Activated T-helper 2 cell treated with anti-CD3 and anti-CD28 coated beads, Interferon-gamma antibody, Interleukin-2, Interleukin-4, amounts not matched to agents 10 μg/mL and 5 μg/mL and 100 μg/mL, durations not matched to agents 14 hours and 24 hours and 36 hours (primary cell): ENCODE data around the gene LRRC10B. TPM values are rescaled to one million over a fixed set of nuclear protein-coding genes. Genes with fewer than 3 reads are reported as not detected.
A peak's percentile ranks its signal among the peaks of the same experiment; 100 is the strongest.

Source experiments
- DNase-seq: peaks from one replicate; pipeline ENCODE4 v3.0.0; 2021; ENCODE audit warnings: low spot score
- H3K27ac Mint-ChIP-seq: one replicate; pipeline ENCODE4 v1.8.0; 2021; ENCODE audit warnings: mixed read lengths
- H3K27me3 Mint-ChIP-seq: one replicate; pipeline ENCODE4 v1.8.0; 2021; ENCODE audit warnings: low read depth, mixed read lengths
- H3K36me3 Mint-ChIP-seq: one replicate; pipeline ENCODE4 v1.8.0; 2021; ENCODE audit warnings: low read depth, mixed read lengths
- H3K4me1 Mint-ChIP-seq: one replicate; pipeline ENCODE4 v1.8.0; 2021; ENCODE audit warnings: low read depth, mixed read lengths
- H3K4me3 Mint-ChIP-seq: one replicate; pipeline ENCODE4 v1.8.0; 2021; ENCODE audit warnings: low read depth, mild to moderate bottlenecking, moderate library complexity, mixed read lengths
- H3K9me3 Mint-ChIP-seq: one replicate; pipeline ENCODE4 v1.8.0; 2021; ENCODE audit warnings: mixed read lengths
- intact Hi-C: fragments of 100-400 bp; cut with micrococcal nuclease; formaldehyde crosslinking; loops from one replicate; pipeline ENCODE4 v1.15.1; 2023
- total RNA-seq: library from RNA; stranded (reverse); gene quantifications from 2 replicates; pipeline ENCODE4 v1.2.3, GENCODE V29; 2022

The LRRC10B gene
- total RNA-seq, 1 donor from 2014 or later: 0.11 TPM

DNA sequence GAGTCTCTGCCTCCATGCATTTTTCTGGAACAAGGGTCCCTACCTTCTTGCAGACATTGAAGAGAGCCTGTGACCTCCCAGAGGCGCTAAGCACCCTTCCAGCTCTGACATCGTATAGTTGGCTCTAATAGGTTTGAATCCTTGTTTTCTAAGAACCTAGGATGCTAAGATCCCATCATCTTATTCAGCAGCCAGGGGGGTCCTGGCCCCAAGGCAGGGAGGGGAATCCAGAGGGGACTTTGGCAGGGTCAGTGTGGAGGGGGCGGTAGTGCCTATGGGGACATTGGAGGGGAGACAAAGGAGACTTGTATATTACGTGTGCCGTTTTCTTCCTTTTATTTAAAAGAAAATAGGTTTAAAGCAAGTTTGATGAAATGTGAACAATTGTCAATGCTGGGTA lies 3.4 kb upstream of the LRRC10B start:
- Mint-ChIP-seq H3K36me3 (no peaks in the 10 kb centered on the region), H3K27ac (no peak overlapping the region), H3K4me3 (no peak overlapping the region), H3K4me1 (peaks cover 11% of the 10 kb centered on the region), H3K27me3 (peaks cover 33% of the 10 kb centered on the region), H3K9me3 (no peaks in the 10 kb centered on the region)
- intact Hi-C loops: loop anchor here (10.0 kb wide), 1 partner anchor 1420 kb away; the partner anchor contains the start of gene CHRM1
- DNase-seq: no peak

DNA sequence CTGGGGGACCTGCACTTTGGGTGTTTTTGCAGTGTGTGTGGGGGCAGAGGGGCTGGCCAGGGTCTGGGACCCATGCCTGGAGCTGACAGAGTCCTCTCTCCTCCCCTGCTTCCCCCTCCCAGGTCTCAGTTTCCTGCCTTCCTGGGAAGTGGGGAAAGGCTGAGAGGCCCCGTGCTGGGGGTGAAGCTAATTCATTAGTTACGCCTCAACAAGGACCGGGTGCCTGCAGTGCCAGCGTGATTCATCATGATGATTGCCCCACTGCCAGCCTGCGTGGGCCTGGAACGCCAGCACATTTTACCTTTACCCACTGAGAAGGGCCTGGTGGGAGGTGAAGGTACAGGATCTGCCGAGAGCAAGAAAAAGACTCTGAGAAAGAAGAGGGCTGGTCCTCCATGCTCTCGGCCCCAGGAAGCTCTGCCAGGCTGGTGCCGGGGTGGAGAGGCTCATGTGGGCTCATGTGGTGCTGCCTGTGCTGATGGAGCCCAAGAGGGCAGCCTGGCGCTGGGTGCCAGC lies 2.9 kb upstream of the LRRC10B start:
- H3K4me3 Mint-ChIP-seq: no peak overlapping the region
- no peak overlapping the region for H3K27ac Mint-ChIP-seq
- H3K4me1 Mint-ChIP-seq: peaks cover 11% of the 10 kb centered on the region
- DNase-seq: no peak
- no peaks in the 10 kb centered on the region for H3K9me3 Mint-ChIP-seq
- no peaks in the 10 kb centered on the region for H3K36me3 Mint-ChIP-seq
- peaks cover 37% of the 10 kb centered on the region for H3K27me3 Mint-ChIP-seq
- intact Hi-C loops: loop anchor here (10.0 kb wide), 1 partner anchor 1419 kb away; the partner anchor contains the start of gene CHRM1

DNA sequence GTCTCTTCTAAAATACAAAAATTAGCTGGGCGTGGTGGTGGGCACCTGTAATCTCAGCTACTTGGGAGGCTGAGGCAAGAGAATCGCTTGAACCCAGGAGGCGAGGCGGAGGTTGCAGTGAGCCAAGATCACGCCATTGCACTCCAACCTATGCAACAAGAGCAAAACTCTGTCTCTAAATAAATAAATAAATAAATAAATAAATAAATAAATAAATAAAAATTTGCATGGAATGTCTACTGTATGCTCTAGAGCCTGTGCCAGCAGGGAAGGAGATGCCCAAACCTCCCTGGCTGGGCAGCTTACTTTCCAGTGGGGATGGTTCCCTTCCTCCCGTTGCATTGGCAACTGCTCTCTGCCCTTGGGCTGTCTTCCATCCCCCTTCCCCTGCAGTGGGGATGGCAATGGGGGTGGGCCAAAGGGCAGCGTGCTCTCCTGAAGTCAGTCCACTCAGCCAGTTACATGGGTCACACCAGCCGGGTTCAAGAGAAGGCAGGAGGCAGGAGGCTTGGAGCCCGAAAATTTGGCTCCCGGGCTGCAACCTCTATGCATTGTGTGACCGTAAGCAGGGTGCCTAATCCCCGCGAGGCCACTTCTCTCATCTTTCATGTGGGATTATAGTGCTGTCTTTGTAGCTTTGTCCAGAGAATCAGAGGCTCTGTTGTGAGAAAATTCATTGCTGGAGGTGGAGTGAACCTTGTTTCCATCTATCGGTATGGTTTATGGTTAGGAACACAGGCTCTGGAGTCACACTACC lies 1.4 kb upstream of the LRRC10B start:
- no peak overlapping the region for H3K4me3 Mint-ChIP-seq
- peaks cover 11% of the 10 kb centered on the region for H3K4me1 Mint-ChIP-seq
- H3K9me3 Mint-ChIP-seq: no peaks in the 10 kb centered on the region
- H3K27ac Mint-ChIP-seq: no peak overlapping the region
- no peak for DNase-seq
- intact Hi-C loops: loop anchor here (10.0 kb wide), 1 partner anchor 1418 kb away; the partner anchor contains the start of gene CHRM1
- peaks cover 43% of the 10 kb centered on the region for H3K27me3 Mint-ChIP-seq
- H3K36me3 Mint-ChIP-seq: no peaks in the 10 kb centered on the region

DNA sequence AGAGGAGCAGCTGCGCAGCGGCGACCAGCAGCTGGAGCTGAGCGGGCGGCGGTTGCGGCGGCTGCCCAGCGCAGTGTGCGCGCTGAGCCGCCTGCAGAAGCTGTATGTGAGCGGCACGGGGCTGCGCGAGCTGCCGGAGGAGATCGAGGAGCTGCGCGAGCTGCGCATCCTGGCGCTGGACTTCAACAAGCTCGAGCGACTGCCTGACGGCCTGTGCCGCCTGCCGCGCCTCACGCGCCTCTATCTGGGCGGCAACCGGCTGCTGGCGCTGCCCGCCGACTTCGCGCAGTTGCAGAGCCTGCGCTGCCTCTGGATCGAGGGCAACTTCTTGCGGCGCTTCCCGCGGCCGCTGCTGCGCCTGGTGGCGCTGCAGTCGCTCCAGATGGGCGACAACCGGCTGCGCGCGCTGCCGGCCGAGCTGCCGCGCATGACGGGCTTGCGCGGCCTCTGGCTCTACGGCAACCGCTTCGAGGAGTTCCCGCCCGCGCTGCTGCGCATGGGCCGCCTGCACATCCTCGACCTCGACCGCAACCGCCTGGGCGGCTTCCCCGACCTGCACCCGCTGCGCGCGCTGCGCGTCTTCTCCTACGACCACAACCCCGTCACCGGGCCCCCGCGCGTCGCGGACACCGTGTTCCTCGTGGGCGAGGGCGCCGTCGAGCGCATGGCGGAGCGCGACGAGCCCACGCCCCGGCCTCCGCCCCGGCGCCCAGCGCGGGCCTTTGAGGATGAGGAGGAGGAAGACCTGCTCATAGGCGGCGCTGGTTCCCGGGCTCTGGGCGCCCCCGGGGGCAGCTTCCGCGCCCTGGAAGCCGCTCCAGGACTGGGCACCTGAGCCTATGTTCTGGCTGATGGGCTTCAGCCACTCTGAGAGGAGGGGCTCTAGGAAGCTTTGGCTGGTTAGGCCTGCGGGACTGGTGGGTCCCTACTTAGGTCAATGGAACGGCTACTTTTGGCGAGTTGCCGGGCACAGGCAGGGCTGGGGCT lies 787 bp downstream of the LRRC10B start:
- H3K9me3 Mint-ChIP-seq: no peaks in the 10 kb centered on the region
- peaks cover 46% of the 10 kb centered on the region for H3K27me3 Mint-ChIP-seq
- no peaks in the 10 kb centered on the region for H3K36me3 Mint-ChIP-seq
- intact Hi-C loops: loop anchor here (10.0 kb wide), 2 partner anchors 175 to 1415 kb away; partner anchors contain the start of genes CHRM1, DDB1 and TKFC
- peak; percentile 76 for DNase-seq
- H3K4me1 Mint-ChIP-seq: peaks cover 6% of the 10 kb centered on the region
- H3K4me3 Mint-ChIP-seq: peak overlapping the region; percentile 18
- no peak overlapping the region for H3K27ac Mint-ChIP-seq

DNA sequence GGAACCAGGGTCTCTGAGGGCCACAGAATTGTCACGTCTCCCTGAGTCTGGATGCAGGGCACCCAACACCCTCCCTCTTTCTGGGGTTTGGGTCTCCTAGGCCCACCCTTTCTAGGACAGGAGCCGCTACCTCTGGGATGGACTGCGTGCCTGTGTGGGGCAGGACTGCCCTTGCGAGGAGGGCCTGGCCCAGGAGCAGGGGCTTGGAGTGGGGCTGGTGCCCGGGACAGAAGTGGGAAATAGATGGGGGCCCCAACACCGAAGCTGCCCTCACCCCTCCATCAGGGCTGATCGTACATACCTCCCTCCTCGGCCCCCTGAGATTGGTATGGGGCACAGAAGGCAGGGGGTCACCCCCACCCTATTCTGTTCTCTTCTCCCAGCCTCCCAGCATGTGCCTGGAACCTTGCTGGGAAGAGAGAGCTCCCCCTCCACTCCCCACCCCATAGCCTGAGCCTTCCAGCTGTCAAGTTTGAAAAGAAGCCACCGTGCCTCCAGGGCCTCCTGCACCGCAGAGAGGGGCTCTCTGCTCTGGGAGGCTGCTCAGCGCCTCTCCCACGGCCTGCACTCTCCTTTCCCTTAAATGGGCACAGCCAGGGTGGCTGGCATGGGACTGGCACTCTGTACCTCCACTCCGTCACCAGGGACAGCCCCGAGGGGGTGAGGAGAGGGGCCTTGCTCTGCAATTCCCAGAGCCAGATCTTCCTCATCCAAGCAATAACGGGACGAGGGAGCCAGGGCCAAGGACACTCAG lies 1.8 kb downstream of the LRRC10B start:
- H3K27ac Mint-ChIP-seq: no peak overlapping the region
- no peaks in the 10 kb centered on the region for H3K36me3 Mint-ChIP-seq
- DNase-seq: no peak
- peak overlapping the region; percentile 21 for H3K4me3 Mint-ChIP-seq
- no peaks in the 10 kb centered on the region for H3K9me3 Mint-ChIP-seq
- intact Hi-C loops: loop anchor here (10.0 kb wide), 1 partner anchor 176 kb away; the partner anchor contains the start of genes DDB1 and TKFC
- peaks cover 6% of the 10 kb centered on the region for H3K4me1 Mint-ChIP-seq
- H3K27me3 Mint-ChIP-seq: peaks cover 38% of the 10 kb centered on the region

DNA sequence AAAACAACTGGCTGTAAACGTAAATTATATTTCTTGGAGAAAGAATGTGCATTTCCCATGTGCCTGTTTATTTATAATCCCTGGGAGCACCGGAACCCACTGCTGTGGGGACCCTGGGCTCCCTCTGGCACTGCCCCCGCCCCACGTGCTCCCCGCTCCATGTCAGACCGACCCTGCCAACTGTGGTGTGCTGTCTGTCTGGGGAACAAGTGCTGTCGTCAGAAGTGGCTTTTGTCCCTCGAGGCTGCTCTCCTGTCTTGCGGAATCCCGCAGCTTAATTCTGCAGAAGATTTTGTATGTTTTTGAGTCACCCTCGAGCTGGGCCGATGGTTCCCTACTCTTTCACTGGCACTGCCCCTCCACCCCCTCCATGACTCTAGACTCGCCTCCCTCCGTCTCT lies 2.4 kb downstream of the LRRC10B start:
- H3K9me3 Mint-ChIP-seq: no peaks in the 10 kb centered on the region
- DNase-seq: no peak
- H3K36me3 Mint-ChIP-seq: no peaks in the 10 kb centered on the region
- no peak overlapping the region for H3K4me3 Mint-ChIP-seq
- intact Hi-C loops: loop anchor here (10.0 kb wide), 1 partner anchor 176 kb away; the partner anchor contains the start of genes DDB1 and TKFC
- no peak overlapping the region for H3K27ac Mint-ChIP-seq
- H3K27me3 Mint-ChIP-seq: peaks cover 34% of the 10 kb centered on the region
- H3K4me1 Mint-ChIP-seq: peaks cover 6% of the 10 kb centered on the region

DNA sequence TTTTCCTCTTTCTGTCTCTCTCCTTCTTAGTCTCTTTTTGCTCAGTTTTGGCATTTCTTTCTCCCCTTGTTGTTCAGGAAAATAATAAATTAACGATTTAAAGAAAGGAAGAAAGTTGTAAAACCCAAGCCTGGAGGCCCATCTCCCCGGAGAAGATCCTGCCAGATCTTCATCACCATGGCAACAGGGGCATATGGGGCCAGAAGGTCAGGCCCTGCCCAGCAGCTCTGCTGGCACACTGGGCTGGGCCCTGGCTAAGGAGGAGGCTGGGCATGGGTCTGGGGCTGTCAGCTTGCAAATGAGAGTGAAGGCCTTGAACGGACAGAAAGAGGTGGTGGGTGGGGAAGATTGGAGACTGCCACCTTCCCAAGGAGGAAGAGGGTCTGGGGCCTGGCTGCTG lies 2.8 kb downstream of the LRRC10B start:
- H3K27me3 Mint-ChIP-seq: peaks cover 30% of the 10 kb centered on the region
- no peak overlapping the region for H3K4me3 Mint-ChIP-seq
- DNase-seq: no peak
- H3K4me1 Mint-ChIP-seq: peaks cover 6% of the 10 kb centered on the region
- no peaks in the 10 kb centered on the region for H3K9me3 Mint-ChIP-seq
- H3K27ac Mint-ChIP-seq: no peak overlapping the region
- no peaks in the 10 kb centered on the region for H3K36me3 Mint-ChIP-seq
- intact Hi-C loops: loop anchor here (10.0 kb wide), 1 partner anchor 177 kb away; the partner anchor contains the start of genes DDB1 and TKFC

DNA sequence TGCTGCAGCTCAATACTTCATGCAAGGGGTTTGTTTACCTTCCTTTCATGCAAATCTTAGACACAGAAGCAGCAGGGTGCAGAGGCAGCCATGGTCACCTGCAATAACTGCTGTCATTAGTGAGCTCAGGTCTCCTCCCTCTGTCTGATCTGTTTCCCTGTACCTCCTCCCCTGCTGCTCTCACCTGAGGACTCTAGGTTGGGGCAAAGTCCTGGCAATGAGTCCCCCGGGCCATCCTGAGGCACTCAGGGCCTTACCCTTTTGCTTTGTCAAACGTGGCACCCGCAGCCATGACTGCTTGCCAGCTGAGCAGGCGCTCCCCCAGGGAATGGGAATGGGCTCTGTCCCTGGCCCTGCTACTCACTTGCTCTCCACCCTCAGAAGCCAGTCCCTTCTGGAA lies 3.9 kb downstream of the LRRC10B start:
- Mint-ChIP-seq H3K27ac (no peak overlapping the region), H3K4me1 (peaks cover 10% of the 10 kb centered on the region), H3K27me3 (peaks cover 24% of the 10 kb centered on the region), H3K4me3 (no peak overlapping the region), H3K36me3 (no peaks in the 10 kb centered on the region), H3K9me3 (no peaks in the 10 kb centered on the region)
- intact Hi-C loops: loop anchor here (10.0 kb wide), 1 partner anchor 178 kb away; the partner anchor contains the start of genes DDB1 and TKFC
- DNase-seq: no peak

DNA sequence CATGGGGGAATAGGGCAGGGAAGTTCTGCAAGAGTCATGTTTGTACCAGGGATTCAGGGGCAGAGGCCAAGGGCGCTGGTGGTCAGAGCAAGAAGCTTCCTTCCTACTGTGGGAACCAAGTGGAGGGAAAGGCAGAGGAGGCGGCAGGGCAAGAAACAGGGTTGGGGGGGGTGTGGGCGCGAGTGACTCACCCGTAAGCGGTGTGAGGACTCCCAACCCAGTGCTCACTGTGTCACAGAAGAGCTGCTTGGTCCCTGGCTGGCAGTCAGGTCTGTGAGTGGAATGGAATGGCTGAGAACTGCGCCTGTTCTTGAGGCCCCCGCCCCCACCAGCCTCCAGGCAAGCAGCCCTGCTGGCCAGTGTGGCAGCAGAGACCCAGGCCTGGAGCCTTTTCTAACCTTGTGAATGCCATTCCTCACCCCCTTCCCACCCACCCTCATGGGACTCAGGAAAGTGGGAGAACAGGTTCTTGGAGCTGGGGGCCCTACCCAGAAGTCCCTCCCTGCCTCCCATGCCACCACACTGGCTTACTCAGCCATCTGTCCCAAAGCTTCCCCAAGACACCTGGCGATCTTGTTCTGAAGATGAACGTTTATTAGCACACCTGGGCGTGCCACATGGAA lies 4.7 kb downstream of the LRRC10B start:
- no peak overlapping the region for H3K27ac Mint-ChIP-seq
- H3K36me3 Mint-ChIP-seq: no peaks in the 10 kb centered on the region
- H3K4me3 Mint-ChIP-seq: no peak overlapping the region
- no peaks in the 10 kb centered on the region for H3K9me3 Mint-ChIP-seq
- H3K27me3 Mint-ChIP-seq: peaks cover 16% of the 10 kb centered on the region
- intact Hi-C loops: loop anchor here (10.0 kb wide), 1 partner anchor 178 kb away; the partner anchor contains the start of genes DDB1 and TKFC
- DNase-seq: no peak
- H3K4me1 Mint-ChIP-seq: peaks cover 4% of the 10 kb centered on the region

DNA sequence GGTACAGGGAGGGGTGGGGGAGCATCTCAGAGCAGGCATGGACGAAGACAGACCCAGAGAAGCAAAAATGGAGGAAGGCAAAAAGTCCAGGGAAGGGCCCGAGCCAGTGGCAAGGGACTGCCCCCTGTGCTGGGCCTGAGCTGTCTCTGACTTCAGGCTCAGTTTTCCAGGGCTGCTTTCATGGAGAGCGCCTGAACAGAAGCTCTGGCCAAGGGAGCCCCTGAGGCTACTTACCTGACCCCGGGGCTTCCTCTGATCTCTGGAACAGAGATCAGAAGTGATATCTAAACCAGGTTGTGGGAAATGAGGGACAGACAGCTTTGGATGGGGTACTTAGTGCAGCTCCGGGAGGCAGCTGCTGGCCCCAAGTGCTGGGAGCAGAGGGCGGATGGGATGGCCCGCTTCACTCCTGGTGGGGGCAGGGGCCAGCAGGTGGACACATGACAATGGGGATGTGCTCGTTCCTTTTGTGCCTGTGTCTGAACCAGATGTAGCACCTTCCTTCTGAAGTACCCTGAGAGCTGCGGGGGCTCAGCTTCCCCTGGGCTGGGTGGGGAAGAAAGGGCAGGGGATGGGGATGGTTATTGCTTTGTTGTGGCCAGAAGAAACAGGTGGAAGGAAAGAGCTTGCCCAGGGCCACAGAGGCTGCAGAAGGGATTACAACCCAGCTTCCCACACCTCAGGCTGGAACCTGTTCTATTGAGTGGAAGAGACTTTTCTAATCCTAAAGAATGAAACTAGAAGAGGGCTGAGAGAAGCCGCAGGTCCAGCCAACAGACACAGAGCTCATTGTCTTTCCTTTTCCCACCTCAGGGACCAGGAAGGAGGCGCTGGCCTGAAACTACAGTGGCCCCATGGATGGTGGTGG lies 5.7 kb downstream of the LRRC10B start:
- H3K4me3 Mint-ChIP-seq: no peak overlapping the region
- H3K4me1 Mint-ChIP-seq: peaks cover 4% of the 10 kb centered on the region
- DNase-seq: no peak
- peaks cover 15% of the 10 kb centered on the region for H3K27me3 Mint-ChIP-seq
- no peak overlapping the region for H3K27ac Mint-ChIP-seq
- H3K9me3 Mint-ChIP-seq: no peaks in the 10 kb centered on the region
- H3K36me3 Mint-ChIP-seq: no peaks in the 10 kb centered on the region
- intact Hi-C loops: loop anchor here (10.0 kb wide), 1 partner anchor 179 kb away; the partner anchor contains the start of genes DDB1 and TKFC

DNA sequence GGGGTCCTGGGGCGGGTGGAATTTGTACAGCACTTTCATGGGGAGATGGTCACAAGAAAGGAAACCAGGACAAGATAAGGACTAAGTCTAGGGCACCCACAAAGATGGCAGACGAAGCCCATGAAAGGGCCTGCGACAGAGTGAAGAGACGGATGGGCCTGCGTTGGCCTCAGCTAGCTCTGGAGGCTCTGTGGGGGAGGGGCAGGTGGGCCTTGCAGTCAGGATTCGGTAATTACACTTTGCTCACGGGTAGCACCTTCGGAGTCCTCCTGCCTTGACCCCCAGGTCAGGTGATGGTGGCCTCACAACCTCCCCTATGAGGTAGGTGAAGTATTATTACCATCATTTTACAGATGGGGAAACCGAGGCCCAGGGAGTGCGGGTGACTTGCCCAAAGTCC lies 7.1 kb downstream of the LRRC10B start:
- no peak overlapping the region for H3K27ac Mint-ChIP-seq
- intact Hi-C loops: loop anchor here (10.0 kb wide), 1 partner anchor 181 kb away; the partner anchor contains the start of genes DDB1 and TKFC
- no peaks in the 10 kb centered on the region for H3K9me3 Mint-ChIP-seq
- H3K36me3 Mint-ChIP-seq: no peaks in the 10 kb centered on the region
- H3K27me3 Mint-ChIP-seq: peaks cover 11% of the 10 kb centered on the region
- H3K4me1 Mint-ChIP-seq: peaks cover 4% of the 10 kb centered on the region
- no peak overlapping the region for H3K4me3 Mint-ChIP-seq
- no peak for DNase-seq
